ENCODE measurements around the gene HOXB1.

HOXB1 gene

DNA sequence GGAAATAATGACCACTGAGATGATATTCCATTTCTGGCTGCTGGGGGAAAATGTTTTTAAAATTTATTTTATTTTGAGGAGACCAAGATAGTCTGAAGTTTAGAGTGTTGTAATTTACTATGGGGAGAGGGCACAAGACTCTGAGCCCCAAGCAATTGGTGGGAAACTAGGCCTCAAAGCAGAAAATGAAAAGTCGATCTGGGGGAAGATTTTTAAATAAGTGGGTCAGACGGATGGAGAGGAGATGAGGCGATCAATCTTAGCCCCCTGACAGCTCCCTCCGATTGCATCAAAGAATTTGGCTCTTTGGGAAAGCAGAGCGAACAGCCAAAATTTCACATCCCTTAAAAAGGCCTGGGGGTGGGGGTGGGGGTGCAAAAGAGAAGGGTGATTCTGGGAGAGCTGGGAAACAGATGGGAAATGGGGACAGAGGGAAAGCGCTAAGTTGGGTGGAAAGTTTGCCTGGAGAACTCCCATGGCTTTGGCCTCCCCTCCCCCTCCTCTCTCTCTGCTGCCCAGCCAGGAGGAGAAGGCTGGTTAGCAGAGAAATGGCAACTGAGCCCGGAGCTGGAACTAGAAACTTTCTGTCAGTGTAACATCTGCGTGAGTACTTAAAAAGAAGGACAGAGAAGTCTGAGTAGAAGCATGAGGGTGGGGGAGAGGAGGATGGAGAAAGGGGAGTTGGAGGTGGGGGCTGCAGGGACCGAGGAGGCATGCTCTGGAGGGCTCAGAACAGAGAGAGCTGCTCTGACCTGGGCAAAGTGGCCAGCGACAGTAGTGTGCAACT is 15.5 kb upstream of the HOXB1 start:
- H3K4me3 ChIP-seq (ENCODE audit: low read depth, low read length), result peak overlapping the region; percentile 5; the same call in 1 of the 2 replicates
- no peak overlapping the region for H3K27ac ChIP-seq (ENCODE audit: low read depth, low read length)
- no peaks in the 10 kb centered on the region for H3K36me3 ChIP-seq (ENCODE audit: control insufficient read depth, insufficient read depth, low read length)
- no peaks in the 10 kb centered on the region for H3K9me3 ChIP-seq (ENCODE audit: control insufficient read depth, insufficient read depth, low read length)
- no peak overlapping the region for H3K9ac ChIP-seq (ENCODE audit: low read depth, low read length)
- H3K27me3 ChIP-seq (ENCODE audit: control insufficient read depth, insufficient read depth, low read length), result peaks cover 100% of the 10 kb centered on the region
- peaks cover 54% of the 10 kb centered on the region for H3K4me1 ChIP-seq (ENCODE audit: control insufficient read depth, insufficient read depth, low read length)

DNA sequence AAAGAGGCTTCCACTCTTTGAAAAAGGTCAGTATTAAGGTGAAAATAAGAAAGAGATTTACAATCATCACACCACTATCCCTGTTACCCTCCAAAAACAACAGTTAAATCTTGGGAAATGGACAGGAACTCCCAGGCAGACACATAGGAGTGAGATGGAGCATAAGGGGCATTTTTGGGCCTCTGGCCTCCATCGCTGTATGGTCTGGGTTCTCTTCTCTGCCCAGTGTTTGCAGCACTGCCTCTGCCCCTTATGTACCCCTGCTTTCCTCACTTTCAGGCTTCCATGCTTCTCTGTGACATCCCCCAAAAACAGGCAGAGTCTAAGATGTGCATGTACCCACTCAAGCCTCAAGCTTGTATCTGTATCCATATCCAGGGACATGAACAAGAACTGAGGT is 14.7 kb upstream of the HOXB1 start:
- Histone ChIP-seq H3K36me3 (ENCODE audit: control insufficient read depth, insufficient read depth, low read length) (no peaks in the 10 kb centered on the region), H3K9ac (ENCODE audit: low read depth, low read length) (no peak overlapping the region), H3K27ac (ENCODE audit: low read depth, low read length) (no peak overlapping the region), H3K4me1 (ENCODE audit: control insufficient read depth, insufficient read depth, low read length) (peaks cover 59% of the 10 kb centered on the region), H3K27me3 (ENCODE audit: control insufficient read depth, insufficient read depth, low read length) (peaks cover 100% of the 10 kb centered on the region), H3K9me3 (ENCODE audit: control insufficient read depth, insufficient read depth, low read length) (no peaks in the 10 kb centered on the region), H3K4me3 (ENCODE audit: low read depth, low read length) (no peak overlapping the region)

DNA sequence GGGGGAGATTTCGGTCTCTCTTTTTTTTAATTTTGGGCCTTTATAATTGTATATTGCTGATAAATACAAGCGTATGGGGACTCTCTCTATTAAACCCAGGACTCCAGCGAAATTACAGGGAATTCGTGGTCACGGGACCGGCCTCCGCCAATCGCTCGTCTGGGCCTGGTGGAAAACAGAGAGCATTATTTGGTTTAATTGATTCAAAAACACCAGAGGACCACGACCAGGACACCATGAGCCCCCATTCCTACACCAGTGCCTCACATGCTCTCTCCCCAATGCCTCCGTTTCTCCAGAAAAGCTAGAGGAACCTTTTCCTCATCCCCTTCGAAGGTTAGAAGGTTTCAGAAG is 14.2 kb upstream of the HOXB1 start, which contains the start of gene HOXB2:
HOXB2 (minus strand) TSS at position 88 of the 354 bp plus-strand sequence. CDS start 198 bp downstream, outside the sequence.
- peaks cover 59% of the 10 kb centered on the region for H3K4me1 ChIP-seq (ENCODE audit: control insufficient read depth, insufficient read depth, low read length)
- H3K4me3 ChIP-seq (ENCODE audit: low read depth, low read length), result peak within 1 kb of the TSS; percentile 32
- no peak within 1 kb of the TSS for H3K9ac ChIP-seq (ENCODE audit: low read depth, low read length)
- H3K27me3 ChIP-seq (ENCODE audit: control insufficient read depth, insufficient read depth, low read length), result peaks cover 100% of the 10 kb centered on the region
- H3K36me3 ChIP-seq (ENCODE audit: control insufficient read depth, insufficient read depth, low read length), result no peaks in the 10 kb centered on the region
- H3K27ac ChIP-seq (ENCODE audit: low read depth, low read length), result no peak within 1 kb of the TSS
- no peaks in the 10 kb centered on the region for H3K9me3 ChIP-seq (ENCODE audit: control insufficient read depth, insufficient read depth, low read length)

DNA sequence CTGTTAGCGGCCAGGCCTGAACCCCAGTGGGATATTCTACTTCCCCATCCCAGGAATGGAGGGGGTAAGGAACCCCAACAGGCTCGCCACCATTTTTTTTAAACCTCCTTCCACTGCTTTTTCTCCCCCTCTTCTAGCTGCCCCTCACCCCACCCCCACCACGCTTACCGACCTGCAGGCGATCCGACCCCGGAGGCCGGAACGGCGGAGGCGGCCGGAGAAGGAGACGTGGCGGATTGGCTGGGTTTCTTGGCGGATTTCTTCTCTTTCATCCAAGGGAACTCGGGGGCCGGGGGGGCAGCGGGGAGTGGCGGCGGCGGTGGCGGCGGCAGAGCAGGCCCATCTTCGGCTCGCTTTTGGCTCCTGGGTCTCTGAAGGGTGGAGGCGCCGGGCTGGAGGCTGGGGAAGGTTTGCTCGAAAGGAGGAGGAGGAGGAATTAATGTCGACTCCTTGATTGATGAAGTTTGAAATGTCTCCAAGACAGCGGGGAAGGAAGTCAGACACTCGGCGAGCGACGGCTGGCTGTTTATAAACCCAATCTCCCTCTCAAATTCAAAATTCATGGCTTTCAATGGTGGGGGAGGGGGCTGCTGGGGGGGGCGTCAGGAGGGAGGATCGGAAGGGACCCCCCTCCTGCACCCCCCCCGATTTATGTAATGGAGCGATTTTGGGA is 13.7 kb upstream of the HOXB1 start:
- Histone ChIP-seq H3K27ac (ENCODE audit: low read depth, low read length) (no peak overlapping the region), H3K36me3 (ENCODE audit: control insufficient read depth, insufficient read depth, low read length) (no peaks in the 10 kb centered on the region), H3K27me3 (ENCODE audit: control insufficient read depth, insufficient read depth, low read length) (peaks cover 100% of the 10 kb centered on the region), H3K9me3 (ENCODE audit: control insufficient read depth, insufficient read depth, low read length) (no peaks in the 10 kb centered on the region), H3K4me3 (ENCODE audit: low read depth, low read length) (peak overlapping the region; percentile 32), H3K4me1 (ENCODE audit: control insufficient read depth, insufficient read depth, low read length) (peaks cover 56% of the 10 kb centered on the region), H3K9ac (ENCODE audit: low read depth, low read length) (no peak overlapping the region)

DNA sequence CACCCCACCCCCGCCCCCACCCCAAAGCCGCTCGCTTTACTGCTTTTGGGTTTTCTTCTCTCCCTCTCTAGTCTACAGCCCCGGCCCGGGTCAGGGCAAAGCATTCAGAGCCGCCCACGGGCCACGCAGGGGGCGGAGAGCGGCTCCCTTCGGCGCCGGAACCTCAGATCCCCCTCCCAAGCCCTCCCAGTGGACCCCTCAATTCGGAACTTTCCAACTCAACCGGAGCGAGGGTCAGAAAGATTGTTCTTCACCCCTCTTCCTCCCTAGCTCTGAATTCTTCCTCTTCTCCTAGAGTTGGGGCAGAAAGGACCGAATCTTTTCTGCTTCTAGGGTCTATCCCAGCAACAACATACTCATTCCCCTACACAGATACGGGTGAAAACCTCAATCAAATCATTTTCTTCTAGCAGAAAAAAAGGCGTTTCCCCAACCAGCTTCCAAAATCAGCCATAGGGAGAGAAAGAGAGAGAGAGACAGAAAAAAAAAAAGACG is 13.1 kb upstream of the HOXB1 start:
- peaks cover 100% of the 10 kb centered on the region for H3K27me3 ChIP-seq (ENCODE audit: control insufficient read depth, insufficient read depth, low read length)
- no peak overlapping the region for H3K27ac ChIP-seq (ENCODE audit: low read depth, low read length)
- peak overlapping the region; percentile 32 for H3K4me3 ChIP-seq (ENCODE audit: low read depth, low read length)
- peaks cover 50% of the 10 kb centered on the region for H3K4me1 ChIP-seq (ENCODE audit: control insufficient read depth, insufficient read depth, low read length)
- no peaks in the 10 kb centered on the region for H3K36me3 ChIP-seq (ENCODE audit: control insufficient read depth, insufficient read depth, low read length)
- H3K9me3 ChIP-seq (ENCODE audit: control insufficient read depth, insufficient read depth, low read length), result no peaks in the 10 kb centered on the region
- H3K9ac ChIP-seq (ENCODE audit: low read depth, low read length), result no peak overlapping the region

DNA sequence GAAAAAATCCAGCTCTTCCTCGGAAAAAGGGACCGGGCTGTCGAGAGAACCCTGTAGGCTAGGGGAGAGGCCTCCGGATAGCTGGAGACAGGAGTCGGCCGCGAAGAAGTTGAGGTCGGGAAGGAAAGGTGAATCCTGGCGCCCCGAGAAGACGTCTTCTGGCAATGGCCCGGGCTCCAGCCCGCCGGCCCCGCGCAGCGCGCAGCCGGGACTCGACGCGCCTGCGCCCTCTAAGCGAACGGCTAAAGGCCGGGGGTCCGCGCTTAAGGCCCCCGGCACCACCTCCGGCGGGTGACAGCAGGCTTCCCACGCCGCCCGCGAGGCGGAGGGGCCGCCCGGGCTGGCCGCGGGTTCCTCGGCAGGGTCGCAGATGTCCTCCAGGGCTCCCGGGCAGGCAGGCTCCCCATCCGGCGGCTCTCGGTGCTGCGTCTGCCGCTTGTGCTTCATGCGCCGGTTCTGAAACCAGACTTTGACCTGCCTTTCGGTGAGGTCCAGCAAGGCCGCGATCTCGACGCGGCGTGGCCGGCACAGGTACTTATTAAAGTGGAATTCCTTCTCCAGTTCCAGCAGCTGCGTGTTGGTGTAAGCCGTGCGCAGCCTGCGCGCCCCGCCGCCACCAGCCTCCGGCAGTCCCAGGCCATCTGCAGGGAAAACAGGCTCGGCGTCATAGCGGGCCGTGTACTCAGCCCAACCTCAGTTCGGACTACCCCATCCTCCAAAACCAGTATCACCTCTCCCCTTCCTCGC is 12.5 kb upstream of the HOXB1 start:
- Histone ChIP-seq H3K36me3 (ENCODE audit: control insufficient read depth, insufficient read depth, low read length) (no peaks in the 10 kb centered on the region), H3K9ac (ENCODE audit: low read depth, low read length) (no peak overlapping the region), H3K27me3 (ENCODE audit: control insufficient read depth, insufficient read depth, low read length) (peaks cover 98% of the 10 kb centered on the region), H3K27ac (ENCODE audit: low read depth, low read length) (no peak overlapping the region), H3K9me3 (ENCODE audit: control insufficient read depth, insufficient read depth, low read length) (no peaks in the 10 kb centered on the region), H3K4me3 (ENCODE audit: low read depth, low read length) (peak overlapping the region; percentile 59), H3K4me1 (ENCODE audit: control insufficient read depth, insufficient read depth, low read length) (peaks cover 44% of the 10 kb centered on the region)

DNA sequence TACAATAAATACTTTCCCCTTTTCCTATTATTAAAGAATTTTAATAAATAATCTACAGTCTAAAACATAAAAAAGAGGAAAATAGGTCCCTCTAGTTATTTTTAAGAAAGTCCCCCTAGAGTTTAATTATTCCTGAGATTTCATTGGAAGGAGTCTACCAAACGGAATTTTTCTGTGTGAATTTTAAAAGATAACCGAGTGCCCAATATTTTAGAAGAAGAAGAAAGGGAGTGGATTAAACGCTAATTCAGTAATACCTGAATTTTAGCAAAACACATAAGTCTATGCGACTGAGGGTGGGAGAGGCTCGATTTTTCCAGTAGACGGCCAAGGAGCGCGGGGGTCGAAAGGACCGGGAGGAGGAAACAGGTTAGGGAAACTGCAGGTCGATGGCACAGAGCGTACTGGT is 11.9 kb upstream of the HOXB1 start:
- peaks cover 95% of the 10 kb centered on the region for H3K27me3 ChIP-seq (ENCODE audit: control insufficient read depth, insufficient read depth, low read length)
- H3K9ac ChIP-seq (ENCODE audit: low read depth, low read length), result no peak overlapping the region
- H3K36me3 ChIP-seq (ENCODE audit: control insufficient read depth, insufficient read depth, low read length), result no peaks in the 10 kb centered on the region
- H3K27ac ChIP-seq (ENCODE audit: low read depth, low read length), result no peak overlapping the region
- H3K4me3 ChIP-seq (ENCODE audit: low read depth, low read length), result peak overlapping the region; percentile 59
- H3K9me3 ChIP-seq (ENCODE audit: control insufficient read depth, insufficient read depth, low read length), result no peaks in the 10 kb centered on the region
- H3K4me1 ChIP-seq (ENCODE audit: control insufficient read depth, insufficient read depth, low read length), result peaks cover 40% of the 10 kb centered on the region

DNA sequence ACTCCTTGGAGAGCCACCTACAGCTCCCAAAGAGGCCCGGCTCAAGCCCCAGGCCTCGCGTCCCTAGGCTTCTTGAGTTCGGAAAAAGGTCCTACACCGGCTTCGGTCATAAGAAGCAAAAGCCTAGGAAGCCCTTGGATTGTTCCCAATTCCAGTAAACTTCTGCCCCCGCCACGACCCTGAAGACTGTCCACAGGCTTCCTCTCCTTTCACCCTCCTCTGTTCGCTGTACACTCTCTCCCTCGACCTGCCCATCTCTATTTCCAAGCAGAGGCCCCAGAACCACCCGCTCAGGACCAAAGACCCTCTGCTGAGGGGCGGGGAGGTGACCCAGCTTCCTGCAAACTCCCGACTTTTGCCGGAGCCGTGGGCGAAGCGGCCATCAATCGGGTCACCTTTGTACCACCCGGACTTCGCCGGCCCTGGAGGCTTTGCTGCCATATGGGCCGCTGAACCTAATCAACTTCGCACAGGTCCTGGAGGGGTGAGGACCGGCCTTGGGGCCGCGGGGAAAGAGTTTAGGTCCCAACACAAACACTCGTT is 11.4 kb upstream of the HOXB1 start:
- H3K9me3 ChIP-seq (ENCODE audit: control insufficient read depth, insufficient read depth, low read length), result no peaks in the 10 kb centered on the region
- no peak overlapping the region for H3K9ac ChIP-seq (ENCODE audit: low read depth, low read length)
- H3K4me3 ChIP-seq (ENCODE audit: low read depth, low read length), result peak overlapping the region; percentile 59
- H3K27ac ChIP-seq (ENCODE audit: low read depth, low read length), result no peak overlapping the region
- H3K36me3 ChIP-seq (ENCODE audit: control insufficient read depth, insufficient read depth, low read length), result no peaks in the 10 kb centered on the region
- H3K27me3 ChIP-seq (ENCODE audit: control insufficient read depth, insufficient read depth, low read length), result peaks cover 95% of the 10 kb centered on the region
- H3K4me1 ChIP-seq (ENCODE audit: control insufficient read depth, insufficient read depth, low read length), result peaks cover 35% of the 10 kb centered on the region

DNA sequence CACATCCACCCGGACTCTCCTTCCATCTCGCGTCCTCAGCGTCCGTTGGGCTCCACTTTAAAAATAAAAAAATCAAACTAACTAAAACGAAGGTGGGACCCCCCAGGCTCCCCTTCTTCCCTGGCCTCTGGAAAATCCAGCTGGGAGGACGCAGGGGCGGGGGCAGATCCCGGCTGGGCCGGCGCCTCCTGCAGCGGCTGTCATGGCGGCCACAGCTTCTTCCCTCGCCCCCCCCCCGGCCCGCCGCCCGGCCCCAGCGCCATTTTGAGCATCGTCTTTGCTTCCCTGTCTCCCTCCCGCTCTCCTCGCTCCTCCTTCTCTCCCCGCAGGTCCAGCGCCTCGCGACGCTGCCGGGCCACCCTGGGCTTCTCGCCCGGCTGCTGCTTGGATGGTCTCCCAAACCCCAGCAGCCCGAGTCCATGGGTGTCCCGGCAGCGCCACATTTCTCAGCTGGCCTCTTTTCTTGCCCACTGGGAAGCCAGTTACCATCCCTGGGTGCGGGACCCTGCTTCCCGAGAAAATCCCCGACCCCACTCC is 10.8 kb upstream of the HOXB1 start:
- no peaks in the 10 kb centered on the region for H3K9me3 ChIP-seq (ENCODE audit: control insufficient read depth, insufficient read depth, low read length)

DNA sequence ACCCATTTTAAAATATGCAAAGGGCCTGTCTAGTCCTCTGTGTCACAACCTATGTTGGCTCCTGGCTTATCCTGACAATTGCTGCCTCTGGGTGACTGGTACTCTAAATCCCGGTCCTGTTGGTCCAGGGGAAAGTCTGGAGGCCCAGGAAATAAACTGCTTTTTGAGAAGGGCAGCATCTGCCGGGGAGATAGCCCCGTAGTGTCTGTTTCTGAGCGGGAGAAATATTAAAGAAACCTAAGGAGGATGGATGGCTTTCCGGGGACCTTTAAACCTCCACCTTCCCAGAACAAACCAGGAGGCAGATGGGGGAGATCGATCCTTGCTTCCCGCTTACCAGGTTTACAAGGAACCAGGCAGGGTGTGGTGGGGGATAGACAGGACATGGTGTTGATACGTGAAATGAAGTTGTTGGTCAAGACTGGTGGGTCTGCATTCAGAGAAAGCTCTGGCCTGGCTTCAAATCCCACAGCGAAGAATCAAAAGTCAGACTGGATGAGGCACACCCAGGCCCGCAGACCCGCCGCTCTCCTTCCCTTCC is 10.3 kb upstream of the HOXB1 start:
- H3K9ac ChIP-seq (ENCODE audit: low read depth, low read length), result no peak overlapping the region
- peaks cover 91% of the 10 kb centered on the region for H3K27me3 ChIP-seq (ENCODE audit: control insufficient read depth, insufficient read depth, low read length)
- H3K27ac ChIP-seq (ENCODE audit: low read depth, low read length), result no peak overlapping the region
- no peaks in the 10 kb centered on the region for H3K36me3 ChIP-seq (ENCODE audit: control insufficient read depth, insufficient read depth, low read length)
- peaks cover 26% of the 10 kb centered on the region for H3K4me1 ChIP-seq (ENCODE audit: control insufficient read depth, insufficient read depth, low read length)
- no peaks in the 10 kb centered on the region for H3K9me3 ChIP-seq (ENCODE audit: control insufficient read depth, insufficient read depth, low read length)
- H3K4me3 ChIP-seq (ENCODE audit: low read depth, low read length), result peak overlapping the region; percentile 59

More for the DNA sequence above, 10.8 kb upstream of the HOXB1 start:
- Histone ChIP-seq H3K27me3 (ENCODE audit: control insufficient read depth, insufficient read depth, low read length) (peaks cover 92% of the 10 kb centered on the region), H3K9ac (ENCODE audit: low read depth, low read length) (no peak overlapping the region), H3K4me3 (ENCODE audit: low read depth, low read length) (peak overlapping the region; percentile 59), H3K4me1 (ENCODE audit: control insufficient read depth, insufficient read depth, low read length) (peaks cover 29% of the 10 kb centered on the region), H3K27ac (ENCODE audit: low read depth, low read length) (no peak overlapping the region), H3K36me3 (ENCODE audit: control insufficient read depth, insufficient read depth, low read length) (no peaks in the 10 kb centered on the region)

All from HUES48 (cell line).